Body of pancreas (tissue), 4 donors: ENCODE data around the gene HES2. TPM values are rescaled to one million over a fixed set of nuclear protein-coding genes. Genes with fewer than 3 reads are reported as not detected.
"Not testable (repeated sequence)": the region's sequence is repeated elsewhere in the genome, so short reads cannot be mapped to it uniquely, and the experiment has no call there.

Experiments
- ATAC-seq: fragments of 150-250 bp; one replicate; pipeline ENCODE4 v1.9.1; 2016
- DNase-seq, 4 donors: peaks; one replicate each; pipeline ENCODE4 v3.0.0-alpha.2; 2019
- H3K27ac ChIP-seq, 4 donors: fragments of 200-600 bp; sonication (generic); 1 replicate in 3 of 4; 2 replicates in 1 of 4; pipeline versions ENCODE4 v1.5.1 to v1.6.1; 2016 to 2019; ENCODE audit warnings: mild to moderate bottlenecking in 1 of 4, mixed read lengths in 1 of 4, moderate library complexity in 1 of 4
- H3K27me3 ChIP-seq, 2 donors: fragments of 200-600 bp; sonication (generic); one replicate each; pipeline ENCODE4 v1.6.0; 2016; ENCODE audit warnings: mild to moderate bottlenecking in 1 of 2
- H3K36me3 ChIP-seq, 2 donors: fragments of 200-600 bp; sonication (generic); replicated peaks in 1 of 2; 2 replicates each; pipeline ENCODE4 v1.5.1; 2016; ENCODE audit warnings: low read depth in 2 of 2; ENCODE audit not compliant: insufficient read depth in 1 of 2
- H3K4me1 ChIP-seq: fragments of 200-600 bp; sonication (generic); one replicate; pipeline ENCODE4 v1.6.0; 2016
- H3K4me3 ChIP-seq, 2 donors: fragments of 200-600 bp; sonication (generic); 1 replicate in 1 of 2; 2 replicates in 1 of 2; pipeline ENCODE4 v1.5.1; 2016 to 2019
- H3K9me3 ChIP-seq, 3 donors: fragments of 200-600 bp; sonication (generic); 1 replicate in 2 of 3; 2 replicates in 1 of 3; pipeline ENCODE4 v1.5.1; 2016
- POLR2A ChIP-seq, 3 donors: fragments of 450-650 bp; IDR thresholded peaks; one replicate each; pipeline ENCODE4 v1.6.1; 2016; ENCODE audit warnings: antibody characterized with exemption in 3 of 3, mild to moderate bottlenecking in 2 of 3
- WGBS, 2 donors: methylation state at CpG; one replicate each; pipeline ENCODE4 v1.1.5; 2017; 5-methylcytosine and 5-hydroxymethylcytosine counted together
- intact Hi-C: fragments of 100-400 bp; cut with DNase I; formaldehyde crosslinking; loops from one replicate; pipeline ENCODE4 v1.15.1; 2023
- total RNA-seq, 2 donors: library from RNA; depleted of rRNA; stranded (reverse); fragments of >200 nt; gene quantifications; one replicate each; pipeline ENCODE4 v1.1.0, GENCODE V29; 2016
- TF ChIP-seq, protein P1 (sequence below), 7 experiments: fragments of 450-650 bp in 4 of 7; fragments of 200-600 bp in 3 of 7; sonication (generic) in 3 of 7; IDR thresholded peaks; one replicate each; pipeline ENCODE4 v1.5.1; 2016 to 2019; ENCODE audit warnings: antibody characterized with exemption in 7 of 7

The HES2 gene
- total RNA-seq, 2 donors from 2014 or later: 0.26 TPM; not detected in 1

DNA sequence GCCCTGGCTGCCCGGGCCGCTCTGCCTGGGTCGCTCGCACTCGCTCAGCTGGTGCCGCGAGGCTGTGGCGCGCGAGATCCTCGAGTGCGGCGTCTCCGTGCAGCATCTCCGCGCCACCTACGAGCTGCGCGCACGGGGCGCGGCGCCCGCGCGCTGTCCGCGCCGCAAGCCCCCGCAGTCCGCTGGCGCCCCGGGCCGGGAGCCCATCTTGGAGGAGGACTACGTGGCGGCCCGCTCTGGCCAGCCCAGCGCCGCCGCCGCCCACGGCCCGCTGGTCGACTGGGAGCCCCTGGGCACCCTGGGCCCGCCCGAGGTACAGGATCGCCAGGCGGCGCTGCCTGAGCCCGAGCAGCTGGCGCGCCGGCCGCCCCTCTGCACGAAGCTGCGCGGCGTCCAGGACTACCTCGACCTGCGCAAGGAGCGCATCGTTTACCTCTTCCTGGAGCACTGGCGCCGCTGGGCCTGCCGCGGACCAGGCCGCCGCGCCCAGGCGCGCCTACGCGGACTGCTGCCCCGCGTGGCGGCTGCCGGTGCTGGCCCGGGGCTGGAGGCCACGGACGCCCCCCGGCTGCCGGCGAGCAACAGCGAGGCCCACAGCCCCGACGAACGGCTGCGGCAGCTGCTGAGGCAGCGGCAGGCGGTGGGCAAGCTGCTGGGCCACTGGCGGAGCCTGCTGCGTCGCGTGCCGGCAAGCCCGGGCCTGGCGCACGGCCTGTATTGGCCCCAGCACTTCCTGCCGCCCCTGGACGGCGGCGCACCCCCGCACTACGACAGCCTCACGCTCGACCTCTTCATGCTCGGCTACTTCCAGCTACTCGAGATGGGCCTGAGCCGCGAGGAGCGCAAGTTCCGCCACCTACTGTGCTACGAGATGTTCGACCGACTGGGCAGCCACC is 35.4 kb upstream of the HES2 start:
- no peak for ATAC-seq
- intact Hi-C loops: no loop called here

DNA sequence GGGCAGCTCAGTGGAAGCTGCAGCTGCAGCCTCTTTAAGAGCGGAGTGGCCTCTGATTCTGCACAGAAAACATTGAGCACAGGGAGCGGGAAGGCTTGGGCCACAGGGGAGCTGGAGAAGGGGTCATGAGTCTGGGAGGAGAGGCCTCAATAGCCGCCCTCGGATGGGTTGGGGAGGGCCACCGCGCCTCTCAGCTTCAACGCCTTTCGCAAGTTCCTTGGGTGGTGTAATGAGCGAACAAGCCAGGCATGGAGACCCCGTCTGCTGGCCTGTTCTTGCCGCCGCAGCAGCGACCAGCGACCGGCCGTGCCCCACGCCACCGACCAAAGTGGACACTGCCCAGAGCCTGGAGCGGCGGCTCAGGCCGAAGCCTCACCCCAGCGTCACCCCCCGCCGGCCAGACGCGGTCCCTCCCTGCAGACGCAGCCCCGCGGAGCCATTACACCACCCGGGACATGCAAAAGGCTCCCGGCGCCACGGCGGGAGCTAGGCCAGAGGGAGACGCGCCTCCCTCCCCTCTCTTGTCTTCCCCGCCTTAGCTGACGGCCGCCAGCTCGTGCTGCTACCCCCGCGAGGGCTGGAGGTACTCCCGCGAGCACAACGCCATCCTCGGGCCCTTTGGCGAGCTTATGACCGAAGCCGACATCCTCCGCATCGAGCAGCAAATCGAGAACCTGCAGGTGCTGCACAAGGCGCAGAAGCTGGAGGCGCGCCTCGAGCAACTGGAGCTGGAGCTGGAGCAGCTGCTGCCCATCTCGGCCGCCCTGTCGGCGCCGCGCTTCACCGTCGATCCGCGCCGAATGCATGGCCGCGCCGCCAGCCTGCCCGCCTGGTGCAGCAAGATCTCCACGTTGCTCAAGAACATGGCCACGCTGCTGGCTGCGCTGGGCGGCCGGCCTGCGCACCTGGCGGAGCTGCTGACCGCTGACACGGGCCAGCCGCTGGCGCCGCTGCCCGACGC is 34.5 kb upstream of the HES2 start:
- H3K27me3 ChIP-seq, H3K27ac ChIP-seq, H3K36me3 ChIP-seq, intact Hi-C loops, H3K4me3 ChIP-seq, ATAC-seq, DNase-seq, H3K9me3 ChIP-seq: not testable (repeated sequence)
- peaks cover 13% of the 10 kb centered on the region for H3K4me1 ChIP-seq
- WGBS, 2 donors: 36 to 65% methylated on average over 9 to 74 of the region's 85 CpGs

More for the DNA sequence above, 35.4 kb upstream of the HES2 start:
- no peak for TF ChIP-seq POLR2A (IDR thresholded peaks at IDR 0.05)
- TF ChIP-seq, protein P1, sequence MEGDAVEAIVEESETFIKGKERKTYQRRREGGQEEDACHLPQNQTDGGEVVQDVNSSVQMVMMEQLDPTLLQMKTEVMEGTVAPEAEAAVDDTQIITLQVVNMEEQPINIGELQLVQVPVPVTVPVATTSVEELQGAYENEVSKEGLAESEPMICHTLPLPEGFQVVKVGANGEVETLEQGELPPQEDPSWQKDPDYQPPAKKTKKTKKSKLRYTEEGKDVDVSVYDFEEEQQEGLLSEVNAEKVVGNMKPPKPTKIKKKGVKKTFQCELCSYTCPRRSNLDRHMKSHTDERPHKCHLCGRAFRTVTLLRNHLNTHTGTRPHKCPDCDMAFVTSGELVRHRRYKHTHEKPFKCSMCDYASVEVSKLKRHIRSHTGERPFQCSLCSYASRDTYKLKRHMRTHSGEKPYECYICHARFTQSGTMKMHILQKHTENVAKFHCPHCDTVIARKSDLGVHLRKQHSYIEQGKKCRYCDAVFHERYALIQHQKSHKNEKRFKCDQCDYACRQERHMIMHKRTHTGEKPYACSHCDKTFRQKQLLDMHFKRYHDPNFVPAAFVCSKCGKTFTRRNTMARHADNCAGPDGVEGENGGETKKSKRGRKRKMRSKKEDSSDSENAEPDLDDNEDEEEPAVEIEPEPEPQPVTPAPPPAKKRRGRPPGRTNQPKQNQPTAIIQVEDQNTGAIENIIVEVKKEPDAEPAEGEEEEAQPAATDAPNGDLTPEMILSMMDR (IDR thresholded peaks at IDR 0.05): no peak
- H3K4me3 ChIP-seq: no peak overlapping the region
- no peak for DNase-seq
- no peaks in the 10 kb centered on the region for H3K9me3 ChIP-seq
- no peaks in the 10 kb centered on the region for H3K27me3 ChIP-seq
- 19% methylated on average over 73 of the region's 115 CpGs; no CpG with 5 or more reads in 1 of the 2 donors for WGBS, 2 donors
- H3K36me3 ChIP-seq: no peaks in the 10 kb centered on the region
- H3K27ac ChIP-seq: no peak overlapping the region
- peaks cover 13% of the 10 kb centered on the region for H3K4me1 ChIP-seq

DNA sequence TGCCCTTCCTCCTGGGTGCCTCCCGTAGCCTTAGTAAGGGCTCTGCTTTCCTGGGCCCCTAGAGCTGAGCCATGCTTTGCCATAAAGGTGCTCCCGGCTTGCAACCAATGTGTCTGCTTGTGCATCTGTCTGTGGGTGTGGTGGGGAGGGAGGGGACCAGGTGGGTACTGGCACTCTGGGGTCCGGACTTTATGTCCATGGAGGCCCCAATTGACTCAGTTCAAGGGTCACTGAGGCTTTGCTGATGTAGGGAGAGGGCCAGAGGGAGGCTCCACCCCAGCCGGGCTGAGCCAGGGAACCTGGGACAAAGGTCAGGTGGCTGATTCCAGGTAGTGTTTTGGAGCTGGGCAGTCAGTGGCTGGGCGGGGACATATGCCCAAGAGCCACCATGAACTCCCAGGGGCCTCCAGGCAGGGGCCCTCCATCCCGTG is 31.2 kb upstream of the HES2 start:
- H3K27ac ChIP-seq: no peak overlapping the region
- no peak for TF ChIP-seq POLR2A (IDR thresholded peaks at IDR 0.05)
- TF ChIP-seq, protein P1 (IDR thresholded peaks at IDR 0.05): no peak
- no peaks in the 10 kb centered on the region for H3K9me3 ChIP-seq
- no peak overlapping the region for H3K4me3 ChIP-seq
- peak in 3 of 4 donors; percentile 31 to 60 (median 40) for DNase-seq
- peaks cover 32% of the 10 kb centered on the region for H3K4me1 ChIP-seq
- no peak for ATAC-seq
- intact Hi-C loops: no loop called here
- H3K36me3 ChIP-seq: no peaks in the 10 kb centered on the region
- peaks cover 0 to 20% of the 10 kb centered on the region in 2 donors for H3K27me3 ChIP-seq
- WGBS, 2 donors: 47 to 92% methylated on average over 2 to 6 of the region's 6 CpGs

DNA sequence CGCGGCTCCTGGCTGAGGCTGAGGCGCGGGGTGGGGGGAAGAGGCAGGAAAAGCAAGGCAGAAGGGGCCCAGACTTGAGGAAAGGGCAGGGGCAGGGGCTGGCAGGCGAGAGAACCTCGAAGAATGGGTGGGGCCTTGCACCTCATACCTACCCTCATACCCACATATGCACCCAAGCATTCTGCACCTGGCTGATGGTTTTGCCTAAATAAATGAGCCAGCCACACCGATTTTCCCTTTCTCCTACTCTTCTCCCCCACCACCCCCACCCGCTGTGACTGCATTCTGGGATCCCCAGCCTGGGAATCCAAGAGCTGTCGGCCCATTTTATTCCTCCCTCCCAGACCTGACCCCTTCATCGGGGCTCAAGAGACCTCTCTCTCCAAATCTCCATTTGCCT is 30.8 kb upstream of the HES2 start:
- intact Hi-C loops, H3K36me3 ChIP-seq, ATAC-seq, H3K27ac ChIP-seq, H3K9me3 ChIP-seq, H3K4me3 ChIP-seq, DNase-seq: not testable (repeated sequence)
- WGBS, 2 donors: 75% methylated on average over 10 of the region's 10 CpGs
- peaks cover 32% of the 10 kb centered on the region for H3K4me1 ChIP-seq
- peaks cover 0 to 20% of the 10 kb centered on the region in 2 donors for H3K27me3 ChIP-seq

DNA sequence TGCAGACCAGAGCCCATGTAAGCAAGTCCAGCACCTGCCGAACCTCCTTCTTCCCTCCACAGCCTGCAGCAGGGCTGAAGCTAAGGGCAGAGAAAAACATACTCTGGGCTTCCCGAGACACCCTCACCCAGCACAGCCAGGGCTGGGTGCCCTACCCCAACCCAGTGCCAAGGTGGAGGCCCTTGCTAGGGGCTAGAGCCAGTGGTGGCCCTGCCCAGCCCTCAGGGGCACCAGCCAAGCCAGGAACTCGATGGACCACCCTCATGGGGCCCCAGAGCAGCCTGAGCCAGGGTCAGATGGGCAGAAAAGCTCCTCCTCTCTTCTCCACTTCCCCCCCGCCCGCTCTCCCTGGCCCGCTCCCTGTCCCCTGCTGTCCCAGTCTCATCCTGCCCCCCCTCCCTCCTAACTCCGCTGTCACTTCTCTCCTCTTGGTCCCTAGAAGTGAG is 30.3 kb upstream of the HES2 start:
- H3K36me3 ChIP-seq: no peaks in the 10 kb centered on the region
- H3K4me3 ChIP-seq: no peak overlapping the region
- 53 to 79% methylated on average over 2 of the region's 7 CpGs for WGBS, 2 donors
- TF ChIP-seq POLR2A (IDR thresholded peaks at IDR 0.05): no peak
- TF ChIP-seq, protein P1 (IDR thresholded peaks at IDR 0.05): no peak
- DNase-seq (no peak), ATAC-seq (no peak)
- H3K4me1 ChIP-seq: peaks cover 31% of the 10 kb centered on the region
- H3K27ac ChIP-seq: no peak overlapping the region
- peaks cover 0 to 20% of the 10 kb centered on the region in 2 donors for H3K27me3 ChIP-seq
- no peaks in the 10 kb centered on the region for H3K9me3 ChIP-seq
- intact Hi-C loops: no loop called here
